ENCODE data around the gene CYP8B1. TPM values are rescaled to one million over a fixed set of nuclear protein-coding genes. Genes with fewer than 3 reads are reported as not detected.

The CYP8B1 gene
- total and polyA plus RNA-seq, 2 of the 13 experiments (the other 11 are each of a cell fraction or from before 2014, with no cell fraction given), result 0.58 to 2.0 TPM

DNA sequence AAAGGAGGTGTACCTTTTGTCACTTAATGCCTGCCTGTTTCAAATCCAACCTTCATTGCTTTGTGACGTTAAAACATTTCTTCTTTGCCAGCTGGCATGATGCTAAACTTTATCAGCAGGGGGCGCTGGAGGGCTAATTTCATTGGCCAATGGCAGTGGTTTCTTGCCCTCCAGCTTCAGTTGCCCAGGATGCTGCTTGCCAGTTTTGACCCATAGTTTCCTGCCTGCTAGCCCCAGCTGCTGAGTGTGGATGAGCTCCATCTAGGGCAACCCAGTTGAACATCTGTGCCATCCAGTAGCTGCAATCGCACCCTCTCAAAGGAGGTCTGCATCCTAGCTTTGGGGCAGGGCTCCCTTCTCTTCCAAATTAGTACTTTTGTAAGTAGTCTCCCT is 44.4 kb downstream of the CYP8B1 start (continued):
- TF ChIP-seq ZNF331 (CRISPR knock-in tag; IDR thresholded peaks at IDR 0.05), result no peak
- no peak for TF ChIP-seq ZNF569 (CRISPR knock-in tag; IDR thresholded peaks at IDR 0.05; ENCODE audit: borderline replicate concordance)
- TF ChIP-seq SP2 (CRISPR knock-in tag; IDR thresholded peaks at IDR 0.05), result no peak
- TF ChIP-seq, protein P1, sequence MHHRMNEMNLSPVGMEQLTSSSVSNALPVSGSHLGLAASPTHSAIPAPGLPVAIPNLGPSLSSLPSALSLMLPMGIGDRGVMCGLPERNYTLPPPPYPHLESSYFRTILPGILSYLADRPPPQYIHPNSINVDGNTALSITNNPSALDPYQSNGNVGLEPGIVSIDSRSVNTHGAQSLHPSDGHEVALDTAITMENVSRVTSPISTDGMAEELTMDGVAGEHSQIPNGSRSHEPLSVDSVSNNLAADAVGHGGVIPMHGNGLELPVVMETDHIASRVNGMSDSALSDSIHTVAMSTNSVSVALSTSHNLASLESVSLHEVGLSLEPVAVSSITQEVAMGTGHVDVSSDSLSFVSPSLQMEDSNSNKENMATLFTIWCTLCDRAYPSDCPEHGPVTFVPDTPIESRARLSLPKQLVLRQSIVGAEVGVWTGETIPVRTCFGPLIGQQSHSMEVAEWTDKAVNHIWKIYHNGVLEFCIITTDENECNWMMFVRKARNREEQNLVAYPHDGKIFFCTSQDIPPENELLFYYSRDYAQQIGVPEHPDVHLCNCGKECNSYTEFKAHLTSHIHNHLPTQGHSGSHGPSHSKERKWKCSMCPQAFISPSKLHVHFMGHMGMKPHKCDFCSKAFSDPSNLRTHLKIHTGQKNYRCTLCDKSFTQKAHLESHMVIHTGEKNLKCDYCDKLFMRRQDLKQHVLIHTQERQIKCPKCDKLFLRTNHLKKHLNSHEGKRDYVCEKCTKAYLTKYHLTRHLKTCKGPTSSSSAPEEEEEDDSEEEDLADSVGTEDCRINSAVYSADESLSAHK (CRISPR knock-in tag; IDR thresholded peaks at IDR 0.05; ENCODE audit: borderline replicate concordance), result no peak
- TF ChIP-seq, protein P2, sequence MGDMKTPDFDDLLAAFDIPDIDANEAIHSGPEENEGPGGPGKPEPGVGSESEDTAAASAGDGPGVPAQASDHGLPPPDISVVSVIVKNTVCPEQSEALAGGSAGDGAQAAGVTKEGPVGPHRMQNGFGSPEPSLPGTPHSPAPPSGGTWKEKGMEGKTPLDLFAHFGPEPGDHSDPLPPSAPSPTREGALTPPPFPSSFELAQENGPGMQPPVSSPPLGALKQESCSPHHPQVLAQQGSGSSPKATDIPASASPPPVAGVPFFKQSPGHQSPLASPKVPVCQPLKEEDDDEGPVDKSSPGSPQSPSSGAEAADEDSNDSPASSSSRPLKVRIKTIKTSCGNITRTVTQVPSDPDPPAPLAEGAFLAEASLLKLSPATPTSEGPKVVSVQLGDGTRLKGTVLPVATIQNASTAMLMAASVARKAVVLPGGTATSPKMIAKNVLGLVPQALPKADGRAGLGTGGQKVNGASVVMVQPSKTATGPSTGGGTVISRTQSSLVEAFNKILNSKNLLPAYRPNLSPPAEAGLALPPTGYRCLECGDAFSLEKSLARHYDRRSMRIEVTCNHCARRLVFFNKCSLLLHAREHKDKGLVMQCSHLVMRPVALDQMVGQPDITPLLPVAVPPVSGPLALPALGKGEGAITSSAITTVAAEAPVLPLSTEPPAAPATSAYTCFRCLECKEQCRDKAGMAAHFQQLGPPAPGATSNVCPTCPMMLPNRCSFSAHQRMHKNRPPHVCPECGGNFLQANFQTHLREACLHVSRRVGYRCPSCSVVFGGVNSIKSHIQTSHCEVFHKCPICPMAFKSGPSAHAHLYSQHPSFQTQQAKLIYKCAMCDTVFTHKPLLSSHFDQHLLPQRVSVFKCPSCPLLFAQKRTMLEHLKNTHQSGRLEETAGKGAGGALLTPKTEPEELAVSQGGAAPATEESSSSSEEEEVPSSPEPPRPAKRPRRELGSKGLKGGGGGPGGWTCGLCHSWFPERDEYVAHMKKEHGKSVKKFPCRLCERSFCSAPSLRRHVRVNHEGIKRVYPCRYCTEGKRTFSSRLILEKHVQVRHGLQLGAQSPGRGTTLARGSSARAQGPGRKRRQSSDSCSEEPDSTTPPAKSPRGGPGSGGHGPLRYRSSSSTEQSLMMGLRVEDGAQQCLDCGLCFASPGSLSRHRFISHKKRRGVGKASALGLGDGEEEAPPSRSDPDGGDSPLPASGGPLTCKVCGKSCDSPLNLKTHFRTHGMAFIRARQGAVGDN (CRISPR knock-in tag; IDR thresholded peaks at IDR 0.05), result peak; percentile 38; the same call in 1 of the 2 replicates
- no peak for TF ChIP-seq KLF9 (CRISPR knock-in tag; IDR thresholded peaks at IDR 0.05; ENCODE audit: low read depth)
- TF ChIP-seq NAIF1 (CRISPR knock-in tag; IDR thresholded peaks at IDR 0.05; ENCODE audit: borderline replicate concordance), result no peak
- TF ChIP-seq ZNF670 (CRISPR knock-in tag; IDR thresholded peaks at IDR 0.05; ENCODE audit: borderline replicate concordance), result 0 out of 2 replicates have a peak, but pooled peaks have one; percentile 33
- TF ChIP-seq, protein P3, sequence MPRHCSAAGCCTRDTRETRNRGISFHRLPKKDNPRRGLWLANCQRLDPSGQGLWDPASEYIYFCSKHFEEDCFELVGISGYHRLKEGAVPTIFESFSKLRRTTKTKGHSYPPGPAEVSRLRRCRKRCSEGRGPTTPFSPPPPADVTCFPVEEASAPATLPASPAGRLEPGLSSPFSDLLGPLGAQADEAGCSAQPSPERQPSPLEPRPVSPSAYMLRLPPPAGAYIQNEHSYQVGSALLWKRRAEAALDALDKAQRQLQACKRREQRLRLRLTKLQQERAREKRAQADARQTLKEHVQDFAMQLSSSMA (CRISPR knock-in tag; IDR thresholded peaks at IDR 0.05), result no peak
- no peak for TF ChIP-seq ZNF607 (CRISPR knock-in tag; IDR thresholded peaks at IDR 0.05; ENCODE audit: borderline replicate concordance)
- TF ChIP-seq MYC (CRISPR knock-in tag; IDR thresholded peaks at IDR 0.05; ENCODE audit: borderline replicate concordance), result no peak
- 0 out of 4 replicates have a peak, but pooled peaks of 1 of the 2 experiments have one; percentile 18 for TF ChIP-seq KLF16 (CRISPR knock-in tag; IDR thresholded peaks at IDR 0.05)
- TF ChIP-seq ZKSCAN8 (CRISPR knock-in tag; IDR thresholded peaks at IDR 0.05; ENCODE audit: borderline replicate concordance), result no peak
- TF ChIP-seq MXI1 (IDR thresholded peaks at IDR 0.05; ENCODE audit: borderline replicate concordance, low read depth, low read length), result no peak
- TF ChIP-seq STAT5B (CRISPR knock-in tag; IDR thresholded peaks at IDR 0.05), result no peak
- no peak for TF ChIP-seq ZNF33A (CRISPR knock-in tag; IDR thresholded peaks at IDR 0.05; ENCODE audit: borderline replicate concordance)
- TF ChIP-seq ZNF550 (CRISPR knock-in tag; IDR thresholded peaks at IDR 0.05; ENCODE audit: borderline replicate concordance), result no peak
- no peak for TF ChIP-seq NKX3-1 (CRISPR knock-in tag; IDR thresholded peaks at IDR 0.05)
- TF ChIP-seq ZNF816 (CRISPR knock-in tag; IDR thresholded peaks at IDR 0.05; ENCODE audit: borderline replicate concordance), result no peak
- TF ChIP-seq, protein P4, sequence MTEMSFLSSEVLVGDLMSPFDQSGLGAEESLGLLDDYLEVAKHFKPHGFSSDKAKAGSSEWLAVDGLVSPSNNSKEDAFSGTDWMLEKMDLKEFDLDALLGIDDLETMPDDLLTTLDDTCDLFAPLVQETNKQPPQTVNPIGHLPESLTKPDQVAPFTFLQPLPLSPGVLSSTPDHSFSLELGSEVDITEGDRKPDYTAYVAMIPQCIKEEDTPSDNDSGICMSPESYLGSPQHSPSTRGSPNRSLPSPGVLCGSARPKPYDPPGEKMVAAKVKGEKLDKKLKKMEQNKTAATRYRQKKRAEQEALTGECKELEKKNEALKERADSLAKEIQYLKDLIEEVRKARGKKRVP (CRISPR knock-in tag; IDR thresholded peaks at IDR 0.05), result no peak
- TF ChIP-seq CREB1 (IDR thresholded peaks at IDR 0.05), result no peak
- peak; percentile 52; the same call in 1 of the 2 replicates for TF ChIP-seq CREB1 (CRISPR knock-in tag; IDR thresholded peaks at IDR 0.05)
- TF ChIP-seq HCFC1 (IDR thresholded peaks at IDR 0.05; ENCODE audit: low read depth, low read length), result no peak

Measured in HepG2 (cell line).